Activated CD4-positive, alpha-beta T cell treated with anti-CD3 and anti-CD28 coated beads, Interleukin-10, Interleukin-2, amounts not matched to agents 100 ng/mL and 50 ng/mL, durations not matched to agents 16 hours and 8 hours (primary cell): ENCODE measurements around the gene GSTM4.
A peak's percentile ranks its signal among the peaks of the same experiment; 100 is the strongest.
"Not testable (repeated sequence)": the region's sequence is repeated elsewhere in the genome, so short reads cannot be mapped to it uniquely, and the experiment has no call there.

Experiments
- DNase-seq: peaks from one replicate; pipeline ENCODE4 v3.0.0-alpha.2; 2020

The GSTM4 gene

GRCh38 chr1:109639841-109640184, 16.1 kb upstream of the GSTM4 start:
- DNase-seq: no peak

- DNase-seq: peak; percentile 90
Observed at GRCh38 chr1:109640285-109640865, 15.5 kb upstream of the GSTM4 start.

GRCh38 chr1:109641078-109641740, 14.7 kb upstream of the GSTM4 start:
- DNase-seq: no peak

- no peak for DNase-seq
Observed at GRCh38 chr1:109641861-109642260, 14.0 kb upstream of the GSTM4 start.

DNA sequence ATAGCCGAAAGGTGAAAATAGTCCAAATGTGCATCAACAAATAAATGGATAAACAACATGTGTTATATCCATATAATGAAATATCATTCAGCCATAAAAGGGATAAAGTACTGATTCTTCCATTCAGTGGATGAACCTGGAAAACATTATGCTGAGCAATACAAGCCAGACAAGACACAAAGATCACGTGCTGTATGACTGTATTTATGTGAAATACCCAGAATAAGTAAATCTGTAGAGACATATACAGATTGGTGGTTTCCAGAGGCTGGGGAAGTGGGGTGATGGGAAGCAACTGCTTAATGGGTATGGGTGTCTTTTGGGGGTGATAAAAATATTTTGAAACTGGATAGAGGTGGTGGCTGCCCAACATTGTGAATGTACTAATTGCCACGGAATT, 13.3 kb upstream of the GSTM4 start:
- no peak for DNase-seq

DNA sequence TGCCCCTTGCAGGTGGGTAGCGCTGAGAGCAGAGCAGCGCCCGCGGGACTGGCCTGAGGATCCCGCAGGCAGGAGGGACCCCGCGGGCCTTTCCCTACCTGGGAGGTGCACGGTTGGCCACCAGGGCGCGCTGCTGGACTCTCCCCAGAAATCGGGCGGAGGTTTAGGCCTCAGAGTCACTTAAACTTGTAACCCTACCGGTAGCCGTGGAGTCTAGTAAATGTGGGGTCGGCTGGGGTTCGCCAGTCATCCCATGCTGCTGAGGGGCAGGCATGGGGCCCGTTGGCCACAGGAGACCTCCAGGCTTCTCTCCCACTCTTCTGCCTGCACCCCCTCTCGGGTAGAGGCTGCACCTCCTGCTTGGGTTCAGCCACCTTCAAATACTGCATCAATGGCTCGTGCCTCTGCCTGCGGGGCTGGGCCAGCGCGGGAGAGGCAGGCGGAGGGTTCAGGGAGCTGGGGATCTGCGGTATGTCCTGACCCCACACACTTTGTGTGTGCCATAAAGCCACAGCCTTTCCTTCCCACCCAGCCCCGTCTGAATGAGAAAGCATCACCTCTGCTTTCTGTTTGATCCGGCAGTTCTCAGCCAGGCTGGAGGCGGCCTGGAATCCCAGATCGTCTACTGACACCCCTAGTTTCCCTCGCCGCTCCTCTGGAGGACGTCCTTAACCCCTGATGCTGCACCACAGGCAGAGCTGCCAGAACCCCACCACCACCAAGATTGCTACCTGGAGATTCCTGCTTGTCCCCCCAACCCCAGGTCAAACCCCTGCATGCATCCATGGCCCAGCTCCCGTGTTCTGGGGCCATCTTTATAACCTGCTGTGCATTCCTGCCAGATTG, 12.3 kb upstream of the GSTM4 start:
- DNase-seq: peak; percentile 86

DNA sequence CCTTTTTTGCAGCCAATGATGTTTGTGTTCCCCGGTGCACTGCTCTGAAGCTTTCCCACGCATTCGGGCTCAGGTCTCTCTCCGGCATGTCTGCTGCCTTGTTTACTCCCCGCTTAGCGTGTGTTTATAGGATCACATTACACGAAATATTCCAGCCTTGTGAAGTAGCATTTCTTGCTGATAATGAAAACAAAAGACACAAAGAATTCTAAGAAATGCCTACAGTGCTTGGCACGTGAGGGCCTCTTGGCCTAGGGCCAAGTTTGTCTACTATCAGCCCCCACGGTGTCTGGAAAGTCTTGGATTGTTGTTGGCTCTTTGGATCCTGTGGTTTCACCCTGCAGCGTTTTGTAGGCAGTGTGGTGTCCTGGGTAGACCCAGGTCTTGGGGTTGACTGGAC, 11.2 kb upstream of the GSTM4 start:
- no peak for DNase-seq

DNA sequence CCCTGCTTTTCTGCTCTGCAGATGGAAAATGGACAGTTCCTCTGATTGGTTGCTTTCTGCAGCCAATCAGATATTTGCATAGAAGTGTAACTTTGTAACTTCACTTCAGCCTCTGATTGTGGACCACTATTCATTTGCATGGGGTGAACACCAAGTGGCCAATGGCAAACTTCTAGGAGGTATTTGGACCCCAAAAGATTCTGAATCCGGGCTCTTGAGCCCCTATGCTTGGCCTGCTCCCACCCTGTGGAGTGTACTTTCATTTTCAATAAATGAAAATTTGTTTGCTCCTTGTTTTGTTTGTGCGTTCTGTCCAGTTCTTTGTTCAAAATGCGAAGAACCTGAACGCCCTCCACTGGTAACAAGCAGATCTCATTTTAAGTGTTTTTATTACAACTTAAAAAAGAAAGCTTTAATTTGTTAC, 6.4 kb upstream of the GSTM4 start:
- DNase-seq: no peak

DNA sequence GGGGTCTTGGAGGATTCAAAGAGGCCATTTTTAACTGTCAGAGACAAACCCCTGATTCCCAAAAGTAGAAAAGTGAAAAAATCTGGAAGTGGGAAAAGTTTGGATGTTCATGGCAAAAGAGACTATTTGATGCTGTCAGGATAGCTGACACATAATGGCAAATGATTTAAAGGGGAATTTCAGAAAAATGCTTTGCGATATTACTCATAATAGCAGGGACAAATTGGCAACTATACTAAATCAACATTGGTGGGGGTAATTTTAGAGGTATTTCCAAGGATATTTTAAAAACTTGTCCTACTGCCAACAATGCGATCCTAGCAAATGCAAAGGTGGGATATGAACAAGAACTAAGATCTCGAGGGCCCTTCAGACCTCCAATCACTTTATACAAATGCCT, 5.3 kb upstream of the GSTM4 start:
- DNase-seq: no peak

- DNase-seq: no peak
Observed at GRCh38 chr1:109652402-109652801, 3.5 kb upstream of the GSTM4 start.

GRCh38 chr1:109653306-109653705, 2.6 kb upstream of the GSTM4 start:
- DNase-seq: no peak

DNA sequence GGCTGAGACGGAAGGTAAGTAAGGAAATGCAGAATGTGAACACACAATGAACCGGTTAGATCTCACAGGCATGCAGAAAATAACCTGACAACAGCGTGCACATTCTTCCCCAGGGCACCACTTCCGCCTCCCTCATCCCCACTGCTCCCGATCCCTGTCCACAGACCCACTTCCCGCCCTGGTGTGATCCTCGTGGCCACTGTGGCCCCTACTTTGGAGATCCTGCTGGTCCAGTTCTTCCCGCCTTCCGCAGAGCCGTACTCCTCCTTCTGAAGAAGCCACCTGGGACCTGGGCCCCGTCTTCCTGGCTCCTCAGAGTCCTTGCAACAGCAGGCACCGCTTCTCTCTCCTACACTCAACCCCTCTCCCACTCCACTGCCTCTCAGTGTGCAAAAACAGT, 1.4 kb upstream of the GSTM4 start:
- DNase-seq: no peak

- no peak for DNase-seq
Observed at GRCh38 chr1:109657395-109657794, 1.5 kb downstream of the GSTM4 start.

GRCh38 chr1:109657970-109658369, 2.1 kb downstream of the GSTM4 start:
- no peak for DNase-seq

GRCh38 chr1:109658533-109659042, 2.7 kb downstream of the GSTM4 start:
- DNase-seq: no peak

DNA sequence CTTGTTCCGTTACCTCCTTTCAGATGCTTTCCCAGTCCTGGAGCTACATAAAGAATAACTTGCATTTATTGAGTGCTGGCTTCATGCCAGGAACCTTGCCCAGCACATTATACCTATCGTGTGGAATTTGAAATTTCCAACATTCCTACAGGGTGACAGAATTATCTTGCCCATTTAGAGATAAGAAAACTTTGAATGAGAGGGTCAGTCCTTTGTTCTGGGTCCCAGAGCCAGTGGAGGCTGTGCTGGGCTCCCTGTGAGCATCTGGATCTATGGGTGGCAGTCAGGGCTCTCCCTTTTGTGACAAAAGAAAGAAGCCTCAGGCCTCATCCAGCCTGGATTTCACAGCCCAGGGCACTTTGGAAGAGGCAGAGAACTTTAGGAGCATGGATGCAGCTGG, 3.2 kb downstream of the GSTM4 start:
- DNase-seq: no peak

DNA sequence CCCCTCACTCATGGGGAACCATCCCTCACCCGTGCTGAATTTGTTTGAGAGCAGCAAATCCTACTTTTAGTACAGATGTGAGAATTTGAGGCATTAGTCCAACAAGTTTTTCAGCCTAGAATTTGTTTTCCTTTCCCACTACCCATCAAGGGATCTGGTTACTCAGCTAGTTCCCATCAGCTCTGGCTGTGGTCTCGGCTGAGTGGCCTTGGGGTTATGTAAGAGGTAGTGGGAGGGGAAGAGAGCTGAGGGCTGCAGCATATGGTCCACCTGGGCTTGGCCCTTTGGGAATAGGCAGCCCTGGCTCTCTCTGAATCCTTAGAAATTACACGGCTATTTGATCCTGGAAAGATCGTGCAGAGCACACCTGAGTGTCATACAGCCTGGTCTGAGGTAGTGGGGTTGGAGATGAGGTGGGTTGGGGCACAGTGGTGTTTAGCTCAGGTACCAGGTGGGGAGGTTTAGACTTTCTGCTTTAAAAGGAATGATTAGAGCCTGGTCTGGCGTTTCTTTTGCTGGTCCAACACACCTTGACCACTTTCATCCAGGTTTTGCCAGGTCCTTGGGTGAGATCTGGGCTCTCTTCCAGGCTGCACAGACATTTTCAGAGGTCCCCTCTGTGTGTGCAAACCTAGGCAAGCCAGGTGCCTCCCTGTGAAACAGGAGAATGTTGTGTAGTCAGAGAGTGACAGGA, 4.2 kb downstream of the GSTM4 start:
- DNase-seq: no peak

GRCh38 chr1:109660691-109661026, 4.8 kb downstream of the GSTM4 start:
- DNase-seq: not testable (repeated sequence)

GRCh38 chr1:109661391-109661790, 5.5 kb downstream of the GSTM4 start:
- DNase-seq: no peak

DNA sequence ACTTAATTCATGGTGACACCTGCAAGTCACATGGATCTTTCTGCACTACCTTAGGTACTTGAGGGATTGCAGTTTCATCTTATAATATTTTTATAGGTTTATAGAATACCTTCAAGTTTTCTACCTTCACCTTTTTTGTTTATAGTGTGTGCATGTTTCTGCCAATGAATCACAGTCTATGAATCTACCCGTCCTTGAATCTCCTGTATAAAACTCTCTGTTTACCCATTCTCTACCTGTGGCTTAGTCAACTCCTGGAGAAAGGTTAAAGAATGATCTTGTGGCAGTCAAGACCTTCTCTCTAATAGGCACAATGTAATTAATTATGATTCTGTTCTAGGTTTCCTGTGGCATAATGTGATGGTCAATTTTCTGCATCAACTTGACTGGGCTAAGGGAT, 8.8 kb downstream of the GSTM4 start:
- DNase-seq: no peak

DNA sequence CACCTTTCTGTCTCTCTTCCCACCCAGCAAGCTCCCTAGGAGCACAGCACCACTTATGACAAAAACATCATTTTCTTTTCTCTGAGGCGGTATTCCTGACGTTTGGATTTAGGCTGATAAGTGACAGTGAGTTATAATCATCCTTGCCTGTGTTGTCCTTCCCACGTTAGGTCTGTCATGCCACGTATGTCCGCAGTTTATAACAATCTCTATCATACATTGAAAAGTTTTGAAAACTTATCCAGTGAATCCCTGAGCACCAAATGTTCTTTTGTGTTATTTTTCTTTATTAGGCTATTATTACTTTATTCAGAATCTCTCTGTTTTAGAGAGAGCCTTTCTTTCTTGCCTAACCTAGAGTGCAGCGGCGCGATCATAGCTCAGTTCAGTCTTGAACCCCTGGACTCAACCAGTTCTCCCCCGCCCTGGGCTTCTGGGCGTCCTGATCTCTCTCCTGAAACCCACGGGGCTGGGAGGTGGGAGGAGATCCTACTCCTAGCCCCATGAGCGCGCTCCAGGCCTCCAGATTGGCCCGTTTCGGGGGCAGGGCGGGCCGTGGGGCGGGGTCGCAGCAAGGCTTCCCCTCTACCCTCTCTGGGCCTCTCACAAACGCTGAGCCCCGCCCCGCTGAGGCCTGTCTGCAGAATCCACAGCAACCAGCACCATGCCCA, 11.7 kb downstream of the GSTM4 start, which contains the start of gene GSTM2:
TSS of gene GSTM2 (plus strand) at position 606 of the 671 bp plus-strand sequence. CDS start at position 665, 59 bp downstream.
- peak; percentile 83 for DNase-seq

GRCh38 chr1:109668123-109668775, 12.3 kb downstream of the GSTM4 start:
- no peak for DNase-seq
